Measurements from ENCODE around the gene CYB561.

DNA sequence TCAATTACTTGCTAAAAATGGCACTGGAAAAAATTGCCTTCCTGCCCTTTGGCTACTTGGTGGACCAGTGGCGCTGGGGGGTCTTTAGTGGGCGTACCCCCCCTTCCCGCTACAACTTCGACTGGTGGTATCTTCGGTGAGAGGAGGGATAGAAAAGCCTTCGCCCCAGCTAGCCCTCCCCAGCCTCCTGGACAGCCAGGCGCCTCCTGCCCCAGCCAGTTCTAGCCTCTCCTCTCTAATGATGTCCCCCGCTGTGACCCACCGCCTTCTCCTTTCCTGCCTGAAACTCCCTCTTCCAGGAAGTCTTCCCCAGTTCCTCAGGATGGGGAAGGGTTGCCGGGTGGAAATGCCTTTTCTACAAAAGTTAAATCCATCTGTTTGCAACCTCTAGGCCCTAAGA is 36.9 kb upstream of the CYB561 start:
- TF ChIP-seq, protein P1, sequence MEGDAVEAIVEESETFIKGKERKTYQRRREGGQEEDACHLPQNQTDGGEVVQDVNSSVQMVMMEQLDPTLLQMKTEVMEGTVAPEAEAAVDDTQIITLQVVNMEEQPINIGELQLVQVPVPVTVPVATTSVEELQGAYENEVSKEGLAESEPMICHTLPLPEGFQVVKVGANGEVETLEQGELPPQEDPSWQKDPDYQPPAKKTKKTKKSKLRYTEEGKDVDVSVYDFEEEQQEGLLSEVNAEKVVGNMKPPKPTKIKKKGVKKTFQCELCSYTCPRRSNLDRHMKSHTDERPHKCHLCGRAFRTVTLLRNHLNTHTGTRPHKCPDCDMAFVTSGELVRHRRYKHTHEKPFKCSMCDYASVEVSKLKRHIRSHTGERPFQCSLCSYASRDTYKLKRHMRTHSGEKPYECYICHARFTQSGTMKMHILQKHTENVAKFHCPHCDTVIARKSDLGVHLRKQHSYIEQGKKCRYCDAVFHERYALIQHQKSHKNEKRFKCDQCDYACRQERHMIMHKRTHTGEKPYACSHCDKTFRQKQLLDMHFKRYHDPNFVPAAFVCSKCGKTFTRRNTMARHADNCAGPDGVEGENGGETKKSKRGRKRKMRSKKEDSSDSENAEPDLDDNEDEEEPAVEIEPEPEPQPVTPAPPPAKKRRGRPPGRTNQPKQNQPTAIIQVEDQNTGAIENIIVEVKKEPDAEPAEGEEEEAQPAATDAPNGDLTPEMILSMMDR (IDR thresholded peaks at IDR 0.05) = no peak
- no peak for TF ChIP-seq POLR2A (IDR thresholded peaks at IDR 0.05)
